GM12878 (cell line): ENCODE data around the gene ADGRF4.

Experiments used
- CTCF ChIP-seq, 3 experiments: IDR thresholded peaks in 2 of 3; conservative IDR thresholded peaks in 1 of 3; 2 replicates each; pipeline ENCODE4 v1.5.1; 2011; ENCODE audit warnings: low read depth in 3 of 3, low read length in 3 of 3, mild to moderate bottlenecking in 3 of 3, control low read depth in 2 of 3, moderate library complexity in 2 of 3, inconsistent platforms in 1 of 3, mixed read lengths in 1 of 3; ENCODE audit not compliant: control insufficient read depth in 2 of 3, insufficient read depth in 1 of 3; ENCODE audit errors: extremely low read depth in 1 of 3
- JUNB ChIP-seq: IDR thresholded peaks from 2 replicates; pipeline ENCODE4 v1.6.1; 2016; ENCODE audit warnings: antibody characterized with exemption, mild to moderate bottlenecking
- RFX5 ChIP-seq: IDR thresholded peaks from 2 replicates; pipeline ENCODE4 v1.6.1; 2011; ENCODE audit warnings: low read depth, low read length, improper control_type of control experiment

GRCh38 chr6:47700596-47700995 lies 2.2 kb downstream of the ADGRF4 start:
- TF ChIP-seq CTCF (IDR thresholded peaks at IDR 0.05 in 2 of 3, conservative IDR thresholded peaks at IDR 0.05 in 1 of 3; ENCODE audit: control insufficient read depth in 2 of 3, extremely low read depth in 1 of 3, insufficient read depth in 1 of 3, low read depth in 3 of 3, low read length in 3 of 3) (no peak), RFX5 (no peak), JUNB (no peak)
